Stimulated activated naive CD4-positive, alpha-beta T cell (primary cell): Measurements from ENCODE around the gene NFIX.

Source experiments
- DNase-seq, 6 experiments: peaks; one replicate each; lab custom pipeline; 2025; lab: John Stamatoyannopoulos, UW

The NFIX gene

GRCh38 chr19:13036366-13036976, 41.2 kb downstream of the NFIX start:
- DNase-seq: no peak

GRCh38 chr19:13037161-13037560, 41.9 kb downstream of the NFIX start:
- no peak for DNase-seq

- DNase-seq: no peak
Measured at GRCh38 chr19:13037731-13038130, 42.5 kb downstream of the NFIX start.

DNA sequence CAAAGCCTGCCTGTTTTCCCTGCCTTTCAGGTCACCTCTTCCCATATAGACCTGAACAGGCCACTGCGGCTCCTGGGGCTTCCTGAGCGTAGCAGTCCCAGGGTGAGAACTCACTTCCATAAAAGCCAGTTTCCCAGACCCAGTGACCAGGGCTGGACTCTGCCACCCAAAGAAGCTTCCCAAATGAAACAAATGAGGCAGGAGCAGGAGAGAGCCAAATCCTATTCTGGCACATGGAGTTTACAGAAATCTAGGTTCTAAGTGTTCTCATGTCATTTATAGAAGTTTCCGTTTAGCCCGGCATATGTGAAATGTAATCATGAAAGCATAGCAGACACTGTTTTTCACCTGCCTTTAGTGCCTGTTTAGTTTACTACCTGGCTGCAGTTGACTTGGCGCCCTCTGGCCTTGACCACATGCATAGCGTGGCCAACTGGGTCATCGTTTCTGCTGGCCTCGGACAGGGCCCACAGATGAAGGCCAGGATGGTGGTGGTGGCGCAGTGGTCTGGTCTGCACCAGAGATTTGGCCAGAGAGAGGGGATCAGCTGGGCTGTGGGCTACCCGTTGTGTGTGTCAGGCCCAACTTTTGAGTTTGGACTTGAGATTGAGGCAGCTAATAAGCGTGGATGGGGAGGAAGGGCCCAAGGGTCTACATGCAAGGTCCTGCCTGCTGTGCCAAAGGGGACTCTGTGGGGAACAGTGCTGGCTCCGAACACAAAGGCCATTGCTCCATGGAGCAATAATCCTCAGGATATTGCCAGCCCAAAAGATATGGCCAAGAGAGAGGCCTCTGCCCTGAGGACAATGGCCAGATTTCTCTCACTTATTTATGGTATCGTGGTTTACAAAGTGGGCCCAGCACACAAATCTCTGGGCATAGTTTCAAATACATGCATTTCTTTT, 43.3 kb downstream of the NFIX start:
- no peak for DNase-seq

- DNase-seq: no peak
Measured at GRCh38 chr19:13039211-13039789, 44.0 kb downstream of the NFIX start.

- no peak for DNase-seq
Measured at GRCh38 chr19:13040232-13040947, 45.1 kb downstream of the NFIX start.

GRCh38 chr19:13040948-13041292, 45.6 kb downstream of the NFIX start:
- DNase-seq: no peak

- no peak for DNase-seq
Measured at GRCh38 chr19:13042443-13043130, 47.3 kb downstream of the NFIX start.

- no peak for DNase-seq
Measured at GRCh38 chr19:13043285-13043684, 48.0 kb downstream of the NFIX start.

DNA sequence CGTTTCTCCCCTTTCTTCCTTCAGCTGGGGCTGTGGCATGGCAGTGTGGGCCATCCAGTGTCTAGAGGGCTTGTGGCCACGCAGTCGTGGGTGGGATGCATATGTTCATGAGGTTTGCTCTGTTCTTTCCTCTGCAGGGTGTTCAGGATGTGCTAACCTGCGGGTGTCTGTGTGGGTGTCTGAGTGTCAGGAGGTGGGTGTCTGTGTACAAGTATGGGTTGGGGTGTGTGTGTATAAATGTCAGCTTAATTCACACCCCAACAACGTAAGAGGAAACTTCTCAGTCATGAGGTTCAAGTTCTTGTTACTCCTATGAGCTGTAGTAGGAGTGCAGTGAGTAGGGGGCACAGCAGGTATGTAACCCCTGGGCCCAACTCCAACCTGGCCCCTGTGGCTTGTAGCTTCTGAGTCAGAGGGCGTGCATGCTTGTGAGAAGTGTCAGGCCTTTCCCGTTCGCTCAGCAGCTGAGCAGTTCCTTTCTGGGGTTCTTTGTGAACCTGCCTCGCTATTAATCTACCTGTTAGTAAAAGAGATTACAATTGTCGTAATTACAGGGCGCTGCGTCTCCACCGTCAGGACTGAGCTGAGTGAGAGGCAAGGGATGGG, 49.1 kb downstream of the NFIX start:
- DNase-seq: no peak

DNA sequence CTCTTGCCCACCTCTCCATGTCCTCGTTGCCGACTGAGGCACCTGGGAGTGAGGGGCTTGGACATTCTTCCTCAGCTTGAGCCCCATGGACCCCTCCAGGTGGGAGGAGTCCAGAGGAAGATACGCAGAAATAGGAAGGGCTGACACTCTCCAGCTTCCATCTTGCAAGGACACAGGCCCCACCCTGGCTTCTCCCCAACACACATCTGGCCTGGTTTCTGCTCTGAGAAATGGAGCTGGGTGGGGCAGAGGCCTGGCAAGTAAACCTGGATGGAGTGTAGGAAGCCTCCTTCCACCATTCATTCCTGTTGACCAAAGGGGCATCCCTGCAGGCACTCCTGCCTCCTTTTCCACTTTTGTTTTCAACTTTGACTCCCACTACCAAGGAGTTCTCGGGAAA, 50.5 kb downstream of the NFIX start:
- DNase-seq: no peak

GRCh38 chr19:13047374-13047773, 52.1 kb downstream of the NFIX start:
- DNase-seq: no peak

- no peak for DNase-seq
Measured at GRCh38 chr19:13050274-13050673, 55.0 kb downstream of the NFIX start.

GRCh38 chr19:13051557-13052165, 56.4 kb downstream of the NFIX start:
- DNase-seq: peak in 1 of 6 experiments; percentile 6

DNA sequence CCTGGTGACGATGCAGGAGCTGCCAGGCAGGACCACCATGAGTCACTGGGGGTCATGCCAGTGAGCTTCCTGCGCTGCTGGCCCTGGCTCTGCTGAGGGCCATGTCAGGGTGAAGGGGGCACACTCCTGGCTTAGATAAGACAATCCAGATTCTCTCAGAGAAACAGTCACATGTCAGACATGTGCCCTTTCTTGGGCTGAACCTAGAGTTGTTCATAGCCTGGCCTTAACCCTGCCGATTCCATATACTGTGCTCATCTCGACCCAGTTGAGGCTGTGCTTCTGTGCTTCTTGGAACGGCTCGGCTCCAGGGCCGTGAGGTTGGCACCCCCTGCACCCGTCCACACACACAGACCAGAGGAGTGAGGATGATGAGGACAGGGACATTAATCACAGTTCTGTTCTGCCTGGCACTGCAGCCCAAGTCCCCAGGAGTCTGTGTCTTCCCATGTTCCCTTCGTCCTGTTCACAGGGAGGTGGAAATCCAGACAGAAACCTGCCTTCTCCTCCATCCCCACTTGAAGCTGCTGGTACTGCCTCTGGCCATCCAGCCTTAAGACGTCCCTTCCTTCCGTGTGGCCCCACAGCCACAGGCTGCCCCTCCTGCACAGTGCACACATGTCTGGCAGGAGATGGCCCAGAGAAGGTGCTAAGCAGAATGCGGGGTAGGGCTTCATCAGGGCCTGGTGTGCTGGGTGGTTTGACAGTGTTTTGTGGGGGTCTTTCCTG, 57.3 kb downstream of the NFIX start:
- DNase-seq: no peak

DNA sequence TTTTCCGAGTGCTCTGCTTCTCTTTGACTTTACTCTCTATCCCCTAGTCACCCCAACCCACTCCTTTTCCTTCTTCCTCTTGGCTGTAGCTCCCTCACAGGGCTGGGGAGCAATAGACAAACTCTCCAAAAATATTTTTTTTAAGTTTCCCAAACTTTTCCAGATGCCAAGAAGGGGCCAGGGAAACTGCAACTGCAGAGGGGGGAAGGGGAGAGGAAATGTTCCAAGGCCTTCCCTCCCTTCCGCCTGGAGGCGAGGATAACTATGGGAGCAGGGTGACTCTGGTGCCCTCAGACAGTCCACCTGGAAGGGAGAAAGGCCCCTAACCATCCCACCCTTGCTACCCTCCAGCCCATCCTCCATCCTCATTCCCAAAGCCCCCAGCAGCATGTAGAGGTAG, 58.0 kb downstream of the NFIX start:
- no peak for DNase-seq

DNA sequence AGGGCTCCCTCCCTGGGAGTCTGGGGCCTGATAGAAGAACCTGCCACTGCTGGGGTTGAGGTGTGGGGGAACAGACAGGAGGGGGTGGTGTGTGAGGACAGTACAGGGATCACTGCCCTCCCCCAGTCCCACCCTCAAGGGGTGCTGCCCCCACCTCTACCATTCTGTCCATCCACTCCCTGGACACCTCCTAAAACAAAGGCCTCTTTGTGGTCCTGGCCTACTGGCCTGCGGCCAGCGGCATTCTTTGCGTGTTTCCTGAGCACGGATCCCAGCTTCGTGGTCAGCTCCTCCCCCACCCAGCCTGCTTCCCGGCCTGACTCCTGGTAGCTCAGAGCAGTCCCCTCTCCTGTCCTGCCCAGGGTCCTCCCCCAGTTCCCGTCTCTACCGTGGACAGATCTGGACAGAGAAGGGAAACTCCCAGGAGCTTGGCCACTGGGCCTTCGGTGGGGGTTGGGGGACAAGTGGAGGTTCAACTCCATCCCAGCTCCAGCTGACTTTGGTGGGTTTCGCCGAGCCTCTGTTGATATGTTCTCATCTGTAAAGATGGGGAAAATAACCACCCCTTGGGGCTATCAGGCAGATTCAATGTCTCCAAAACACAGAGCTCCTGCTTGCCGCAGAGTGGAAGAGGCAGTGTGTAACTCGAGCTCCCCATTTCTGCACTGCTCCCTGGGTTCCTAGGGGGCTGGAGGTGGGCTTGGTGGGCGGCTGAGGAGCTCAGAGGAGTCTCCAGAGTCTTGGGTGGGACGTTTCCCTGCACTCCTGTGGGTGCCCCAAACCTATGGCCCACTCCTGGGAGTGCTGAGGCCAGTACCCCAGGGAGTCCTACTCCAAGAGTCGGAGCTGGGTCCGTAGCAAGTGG, 58.7 kb downstream of the NFIX start:
- no peak for DNase-seq

GRCh38 chr19:13054626-13055212, 59.4 kb downstream of the NFIX start:
- no peak for DNase-seq
